Amygdala (tissue), 56 donors: ENCODE results near the gene CCNDBP1.
"Not testable (repeated sequence)": the region's sequence is repeated elsewhere in the genome, so short reads cannot be mapped to it uniquely, and the experiment has no call there.

Source experiments
- DNase-seq, 56 donors: peaks; one replicate each; lab custom pipeline; 2025; lab: John Stamatoyannopoulos, UW

The CCNDBP1 gene

GRCh38 chr15:43213466-43213865 is 28.3 kb downstream of the CCNDBP1 start:
- DNase-seq: no peak

GRCh38 chr15:43214169-43214568 is 29.0 kb downstream of the CCNDBP1 start:
- DNase-seq: no peak

- no peak for DNase-seq
Observed at GRCh38 chr15:43214592-43215295, 29.5 kb downstream of the CCNDBP1 start.

DNA sequence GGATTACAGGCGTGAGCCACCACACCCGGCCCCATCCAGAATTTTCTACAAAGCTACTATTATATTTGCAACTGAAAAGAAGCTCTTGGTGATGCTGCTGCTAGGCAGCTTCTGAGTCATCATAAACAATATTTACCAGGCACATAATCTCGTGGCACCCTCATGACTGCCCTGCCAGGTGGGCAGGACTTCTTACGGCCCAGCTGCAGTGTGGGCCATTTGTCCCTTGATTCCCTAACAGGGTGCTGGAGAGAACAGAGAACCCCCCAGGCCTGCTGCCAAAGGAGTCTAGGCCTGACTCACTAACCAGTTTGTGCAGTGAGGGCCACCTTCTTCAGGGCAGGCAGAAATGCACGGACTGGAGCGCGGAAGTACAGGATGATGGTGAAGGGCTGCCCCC is 30.8 kb downstream of the CCNDBP1 start:
- DNase-seq: no peak

- no peak for DNase-seq
Observed at GRCh38 chr15:43218908-43219706, 33.9 kb downstream of the CCNDBP1 start.

DNA sequence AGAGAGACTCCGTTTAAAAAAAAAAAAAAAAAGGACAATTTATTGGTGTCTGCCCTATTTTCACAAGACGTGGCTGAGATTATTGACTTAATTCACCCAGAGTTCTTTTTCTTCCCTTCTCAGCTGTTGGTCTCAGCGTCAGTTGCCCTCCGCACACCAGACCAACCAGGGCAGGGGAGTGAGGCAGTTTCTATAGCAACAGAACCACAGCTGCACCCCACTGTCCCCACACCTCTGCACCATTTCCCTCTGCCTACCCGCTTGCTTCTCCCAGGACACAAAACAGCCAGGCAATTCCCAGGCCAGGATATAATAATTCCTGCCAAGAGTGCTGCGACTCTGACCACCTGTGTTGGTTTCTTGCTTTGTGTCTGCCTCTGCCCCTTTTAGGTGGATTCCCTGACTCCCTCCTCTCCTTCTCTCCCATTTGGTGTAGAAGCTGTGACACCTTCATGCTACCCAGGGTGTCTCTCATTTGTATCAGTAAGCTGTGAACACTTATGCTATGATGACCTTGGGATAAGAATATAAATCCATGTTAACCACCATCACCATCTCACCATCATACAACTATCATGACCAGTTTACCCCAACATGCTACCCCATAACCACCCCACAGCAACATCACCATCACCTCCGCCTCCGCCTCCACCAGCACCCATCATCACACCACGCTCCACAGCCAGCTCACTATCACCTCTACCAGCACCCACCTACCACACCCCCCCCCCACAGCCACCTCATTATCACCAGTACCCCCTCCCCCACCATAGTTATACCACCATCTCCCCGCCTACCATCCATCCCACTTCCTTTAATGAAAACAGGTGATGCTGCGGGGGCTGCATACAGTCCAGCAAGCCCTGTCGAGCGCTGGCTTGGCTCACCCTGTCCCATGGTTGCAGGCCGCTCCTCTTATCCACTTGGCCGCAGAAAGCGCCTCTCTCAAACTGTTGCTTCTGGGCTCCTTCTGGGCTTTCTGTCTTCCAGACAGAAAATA is 35.0 kb downstream of the CCNDBP1 start:
- DNase-seq: no peak

DNA sequence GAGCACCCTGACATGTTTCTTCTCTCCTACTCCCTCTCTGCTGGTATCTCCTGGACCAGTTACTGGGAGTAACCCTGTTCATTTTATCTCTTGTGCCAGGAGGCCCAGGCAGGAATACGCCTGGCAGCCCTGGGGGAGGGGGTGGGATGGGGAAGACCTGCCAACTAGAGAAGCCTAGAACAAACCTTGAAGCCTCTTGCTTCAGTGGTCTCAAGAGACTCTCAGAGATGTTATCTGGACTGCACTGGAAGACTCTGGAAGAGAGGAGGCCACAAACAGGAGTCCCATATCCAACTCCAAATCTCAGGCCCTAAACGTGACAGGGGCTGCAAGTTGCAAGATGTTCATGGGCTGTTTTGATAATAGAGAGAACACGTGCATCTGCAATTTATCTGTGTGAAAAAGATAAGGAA is 35.8 kb downstream of the CCNDBP1 start, which contains the start of gene EPB42:
Gene EPB42, minus strand, starts transcription at position 28 of the 413 bp plus-strand sequence. CDS start 193 bp downstream, outside the sequence.
- DNase-seq: no peak

DNA sequence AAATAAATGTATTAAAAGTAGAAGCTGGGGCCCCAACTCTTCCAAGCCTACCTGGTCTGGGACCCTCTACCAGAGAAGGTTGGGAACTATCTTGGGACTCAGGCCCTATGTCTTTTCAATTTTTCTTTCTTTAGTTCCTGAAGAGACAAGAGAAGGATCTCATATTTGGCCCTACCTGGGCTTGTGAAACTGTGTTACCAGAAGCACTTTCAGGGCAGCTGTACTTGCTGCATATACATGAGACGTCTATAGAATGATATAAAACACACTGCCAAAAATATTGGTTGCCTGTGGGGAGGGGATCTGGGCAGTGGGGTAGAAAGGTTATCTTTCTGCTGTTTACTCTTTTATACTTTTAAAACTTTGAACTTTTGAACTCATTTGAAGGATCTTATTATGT is 36.2 kb downstream of the CCNDBP1 start:
- DNase-seq: no peak

GRCh38 chr15:43225201-43225949 is 40.2 kb downstream of the CCNDBP1 start:
- peak in 15 of 56 donors; percentile 2 to 52 (median 9) for DNase-seq

DNA sequence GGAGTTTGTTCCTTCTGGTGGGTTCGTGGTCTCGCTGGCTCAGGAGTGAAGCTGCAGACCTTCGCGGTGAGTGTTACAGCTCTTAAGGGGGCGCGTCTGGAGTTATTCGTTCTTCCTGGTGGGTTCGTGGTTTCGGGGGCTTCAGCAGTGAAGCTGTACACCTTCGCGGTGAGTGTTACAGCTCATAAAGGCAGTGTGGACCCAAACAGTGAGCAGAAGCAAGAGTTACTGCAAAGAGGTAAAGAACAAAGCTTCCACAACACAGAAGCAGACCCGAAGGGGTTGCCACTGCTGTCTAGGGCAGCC is 40.7 kb downstream of the CCNDBP1 start:
- DNase-seq: not testable (repeated sequence)

GRCh38 chr15:43226436-43227305 is 41.5 kb downstream of the CCNDBP1 start:
- no peak for DNase-seq

DNA sequence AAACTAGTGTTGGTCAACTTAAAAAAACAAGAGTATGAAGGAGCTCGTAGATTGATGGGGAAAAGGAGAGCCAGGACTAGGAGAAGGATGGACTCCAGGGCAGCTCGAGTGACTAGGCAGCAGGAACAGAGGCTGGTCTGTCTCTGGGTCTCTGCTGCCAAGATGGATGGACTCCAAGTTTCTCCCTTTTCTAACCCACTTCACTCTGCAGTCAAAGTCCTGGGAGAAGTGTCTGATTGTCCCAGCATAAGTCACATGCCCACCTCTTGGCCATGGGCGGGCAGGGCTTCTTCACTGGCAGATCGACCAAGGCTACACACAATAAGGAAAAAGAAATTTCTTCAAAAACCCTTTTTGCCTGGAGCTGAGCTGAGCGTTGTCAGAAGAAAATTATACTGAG is 44.8 kb downstream of the CCNDBP1 start:
- peak in 35 of 56 donors; percentile 4 to 65 (median 25) for DNase-seq

- DNase-seq: no peak
Observed at GRCh38 chr15:43230640-43231115, 45.5 kb downstream of the CCNDBP1 start.

- DNase-seq: no peak
Observed at GRCh38 chr15:43232289-43232874, 47.2 kb downstream of the CCNDBP1 start.

DNA sequence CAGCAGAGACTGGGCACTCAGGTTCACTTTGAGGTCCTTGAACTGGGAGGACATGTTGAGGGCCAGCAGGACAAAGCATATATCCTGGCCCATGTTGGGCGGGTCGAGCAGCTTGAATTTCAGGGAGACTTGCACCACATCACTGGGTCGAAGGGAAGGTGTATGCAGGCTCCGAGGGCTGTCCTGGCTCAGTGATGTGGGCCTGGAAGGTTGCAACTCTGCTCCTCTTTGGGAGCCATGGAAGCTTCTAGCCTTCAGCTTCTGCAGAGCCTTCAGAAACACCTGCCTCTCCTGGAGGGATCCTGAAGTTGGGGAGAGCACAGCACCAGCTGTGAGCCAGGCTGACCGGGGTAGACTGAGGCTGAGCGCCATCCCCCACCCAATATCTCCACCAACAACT is 50.3 kb downstream of the CCNDBP1 start:
- DNase-seq: no peak

DNA sequence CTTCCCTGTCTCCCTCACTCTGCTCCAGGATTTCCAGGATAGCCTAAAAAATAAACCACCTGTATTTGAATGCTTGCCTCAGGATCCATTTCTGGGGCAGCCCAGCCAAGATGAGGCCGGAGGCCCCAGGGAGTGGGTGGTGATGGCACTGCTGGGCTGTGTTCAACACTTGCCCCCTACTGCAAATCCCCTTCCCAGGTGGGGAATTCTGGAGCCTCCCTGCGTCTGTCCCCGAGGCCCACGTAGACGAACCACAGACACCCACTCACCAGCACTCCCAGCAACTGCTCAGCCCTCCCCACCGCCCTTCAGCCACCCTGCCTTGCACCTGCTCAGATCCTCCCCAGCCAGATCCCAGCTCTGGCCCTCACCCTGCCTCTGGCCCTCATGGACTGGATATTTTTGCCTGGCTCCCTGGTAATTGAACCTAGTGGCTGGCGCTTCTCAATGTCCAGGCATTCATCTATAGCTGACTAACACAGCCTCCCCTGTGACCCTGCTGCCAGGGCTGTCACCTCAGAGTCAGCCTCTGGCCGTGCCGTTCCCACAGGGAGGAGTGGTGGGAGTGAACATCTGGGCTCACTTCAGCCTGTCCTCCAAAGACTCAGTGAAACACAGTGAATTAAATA is 52.8 kb downstream of the CCNDBP1 start:
- DNase-seq: no peak

- no peak for DNase-seq
Observed at GRCh38 chr15:43238671-43239131, 53.5 kb downstream of the CCNDBP1 start.
